GM12873 (cell line): ENCODE measurements around the gene IFIT1B.

Experiments
- CTCF ChIP-seq: IDR thresholded peaks from 2 replicates; pipeline ENCODE4 v1.5.1; 2012; ENCODE audit warnings: low read depth, mild to moderate bottlenecking, moderate library complexity, low read length, control low read depth; ENCODE audit not compliant: insufficient read depth; ENCODE audit errors: missing control alignments

Gene IFIT1B

DNA sequence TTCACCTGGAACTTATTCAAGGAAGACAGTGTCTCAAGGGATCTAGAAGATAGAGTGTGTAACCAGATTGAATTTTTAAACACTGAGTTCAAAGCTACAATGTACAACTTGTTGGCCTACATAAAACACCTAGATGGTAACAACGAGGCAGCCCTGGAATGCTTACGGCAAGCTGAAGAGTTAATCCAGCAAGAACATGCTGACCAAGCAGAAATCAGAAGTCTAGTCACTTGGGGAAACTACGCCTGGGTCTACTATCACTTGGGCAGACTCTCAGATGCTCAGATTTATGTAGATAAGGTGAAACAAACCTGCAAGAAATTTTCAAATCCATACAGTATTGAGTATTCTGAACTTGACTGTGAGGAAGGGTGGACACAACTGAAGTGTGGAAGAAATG is 39.1 kb upstream of the IFIT1B start:
- no peak for TF ChIP-seq CTCF

DNA sequence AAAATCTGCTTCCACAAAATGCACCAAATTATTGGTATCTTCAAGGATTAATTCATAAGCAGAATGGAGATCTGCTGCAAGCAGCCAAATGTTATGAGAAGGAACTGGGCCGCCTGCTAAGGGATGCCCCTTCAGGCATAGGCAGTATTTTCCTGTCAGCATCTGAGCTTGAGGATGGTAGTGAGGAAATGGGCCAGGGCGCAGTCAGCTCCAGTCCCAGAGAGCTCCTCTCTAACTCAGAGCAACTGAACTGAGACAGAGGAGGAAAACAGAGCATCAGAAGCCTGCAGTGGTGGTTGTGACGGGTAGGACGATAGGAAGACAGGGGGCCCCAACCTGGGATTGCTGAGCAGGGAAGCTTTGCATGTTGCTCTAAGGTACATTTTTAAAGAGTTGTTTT is 38.0 kb upstream of the IFIT1B start:
- no peak for TF ChIP-seq CTCF

- TF ChIP-seq CTCF: no peak
Measured at GRCh38 chr10:89341649-89342048, 36.2 kb upstream of the IFIT1B start.

- TF ChIP-seq CTCF: no peak
Measured at GRCh38 chr10:89342206-89342958, 35.5 kb upstream of the IFIT1B start.

GRCh38 chr10:89343089-89343767 is 34.6 kb upstream of the IFIT1B start:
- TF ChIP-seq CTCF: no peak

DNA sequence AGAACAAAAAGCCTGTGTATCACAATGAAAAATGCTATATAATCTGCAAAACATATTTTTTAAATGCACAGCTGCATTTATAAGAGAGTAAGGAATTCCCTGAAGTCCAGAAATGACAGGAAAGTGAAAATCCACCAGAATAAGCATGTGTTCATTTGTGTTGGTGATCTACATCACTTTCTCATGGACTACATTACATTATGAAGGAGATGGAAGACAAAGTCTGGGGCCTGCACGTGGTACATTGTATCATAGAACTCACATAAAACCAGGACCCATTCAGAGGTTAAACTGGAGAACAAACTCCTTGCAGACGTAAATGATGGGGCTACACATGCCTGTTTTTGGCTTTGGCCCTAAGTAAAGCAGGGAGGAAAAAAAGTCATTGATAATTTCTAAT is 33.7 kb upstream of the IFIT1B start:
- no peak for TF ChIP-seq CTCF

DNA sequence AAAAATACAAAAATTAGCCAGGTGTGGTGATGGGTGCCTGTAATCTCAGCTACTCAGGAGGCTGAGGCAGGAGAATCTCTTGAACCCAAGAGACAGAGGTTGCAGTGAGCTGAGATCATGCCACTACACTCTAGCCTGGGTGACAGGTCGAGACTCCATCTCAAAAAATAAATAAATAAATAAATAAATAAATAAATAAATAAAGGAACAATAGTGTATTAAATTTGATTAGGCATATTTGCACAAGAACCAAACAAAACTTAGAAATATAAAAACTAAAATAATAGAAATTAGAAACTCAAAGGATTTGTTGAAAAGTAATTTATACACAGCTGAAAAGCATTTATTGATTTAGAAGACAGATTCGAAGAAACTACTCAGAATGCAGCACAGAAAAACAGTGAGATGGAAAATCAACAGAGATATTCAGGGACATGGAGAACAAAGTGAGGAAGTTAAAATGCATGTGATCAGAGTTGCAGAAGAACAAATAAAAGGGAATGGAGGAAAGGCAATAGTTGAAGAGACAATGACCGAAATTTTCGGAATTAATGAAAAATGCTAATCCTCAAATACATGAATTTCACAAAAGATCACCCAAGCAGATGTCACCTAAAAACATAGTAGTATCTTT is 32.4 kb upstream of the IFIT1B start:
- no peak for TF ChIP-seq CTCF
